ENCODE measurements around the gene FAM120A. TPM values are rescaled to one million over a fixed set of nuclear protein-coding genes. Genes with fewer than 3 reads are reported as not detected.

Gene FAM120A
- total and polyA plus RNA-seq, 2 of the 13 experiments (the other 11 are each of a cell fraction or from before 2014, with no cell fraction given) = 41.3 to 44.4 TPM

GRCh38 chr9:93572636-93573515 is 121.4 kb downstream of the FAM120A start:
- BruUV-seq (replicated peaks) = no TSS peak
- Histone ChIP-seq H3K4me1 (ENCODE audit: insufficient read depth, low read length) (peaks cover 12% of the 10 kb centered on the region), H3K4me3 (replicated peaks in 1 of 3; ENCODE audit: insufficient read depth in 1 of 3, low read depth in 2 of 3, low read length in 3 of 3) (no peak overlapping the region), H3K27me3 (ENCODE audit: control insufficient read depth in 1 of 2, insufficient read depth in 2 of 2, low read length in 2 of 2) (no peaks in the 10 kb centered on the region; a peak in 1 of 5 replicates), H4K20me1 (ENCODE audit: insufficient read depth, low read length) (no peaks in the 10 kb centered on the region), H3K27ac (ENCODE audit: extremely low read length, insufficient read depth, low read length) (no peak overlapping the region), H3K9ac (ENCODE audit: insufficient read depth, low read depth, low read length) (no peak overlapping the region), H3K4me2 (ENCODE audit: low read depth, low read length) (no peak overlapping the region), H3K9me3 (ENCODE audit: low read length) (peaks cover 11% of the 10 kb centered on the region; the same call in 1 of the 2 replicates), H2AFZ (ENCODE audit: low read length) (no peak overlapping the region), H3K36me3 (replicated peaks in 1 of 2; ENCODE audit: control insufficient read depth in 1 of 2, insufficient read depth in 2 of 2, low read length in 2 of 2) (no peaks in the 10 kb centered on the region), H3K79me2 (ENCODE audit: insufficient read depth, low read length) (peaks cover 8% of the 10 kb centered on the region)
- no peak for DNase-seq (ENCODE audit: low spot score)
- ChIA-PET POLR2A (no interaction called here), CTCF (ENCODE audit: low intra/inter-chr PET ratio, low total read pairs) (no interaction called here)
- 81% methylated on average over 7 of the region's 8 CpGs for WGBS (ENCODE audit: low lambda C conversion rate)
- intact Hi-C loops (cut with micrococcal nuclease; ENCODE audit: unreplicated experiment) (no loop called here), in situ Hi-C loops (cut with HindIII; ENCODE audit: extremely low pct_ligation_motif_present, low pct_unique_long_range_greater_than_20kb) (no loop called here)
- ATAC-seq = no peak
- peak; percentile 53 for TF ChIP-seq CEBPB (IDR thresholded peaks at IDR 0.05; ENCODE audit: borderline replicate concordance, low read depth, low read length)
- TF ChIP-seq PRMT3 (CRISPR knock-in tag; IDR thresholded peaks at IDR 0.05; ENCODE audit: borderline replicate concordance, low read depth) = no peak
- TF ChIP-seq PHF8 (CRISPR knock-in tag; IDR thresholded peaks at IDR 0.05) = no peak
- TF ChIP-seq DNMT3B (CRISPR knock-in tag; conservative IDR thresholded peaks at IDR 0.05) = no peak
- no peak for FAIRE-seq

GRCh38 chr9:93573516-93573828 is 122.0 kb downstream of the FAM120A start:
- no peak overlapping the region for H3K27ac ChIP-seq (ENCODE audit: extremely low read length, insufficient read depth, low read length)
- H3K4me1 ChIP-seq (ENCODE audit: insufficient read depth, low read length) = peaks cover 18% of the 10 kb centered on the region
- no peak overlapping the region for H2AFZ ChIP-seq (ENCODE audit: low read length)
- CTCF ChIA-PET (ENCODE audit: low intra/inter-chr PET ratio, low total read pairs) = no interaction called here
- in situ Hi-C loops (cut with HindIII; ENCODE audit: extremely low pct_ligation_motif_present, low pct_unique_long_range_greater_than_20kb) (no loop called here), intact Hi-C loops (cut with micrococcal nuclease; ENCODE audit: unreplicated experiment) (no loop called here)
- WGBS (ENCODE audit: low lambda C conversion rate) = 95% methylated on average over 3 of the region's 3 CpGs
- peaks cover 14% of the 10 kb centered on the region for H3K79me2 ChIP-seq (ENCODE audit: insufficient read depth, low read length)
- DNase-seq (ENCODE audit: low spot score) (no peak), FAIRE-seq (no peak), ATAC-seq (no peak)
- no peaks in the 10 kb centered on the region for H3K36me3 ChIP-seq (replicated peaks in 1 of 2; ENCODE audit: control insufficient read depth in 1 of 2, insufficient read depth in 2 of 2, low read length in 2 of 2)
- peaks cover 11% of the 10 kb centered on the region; the same call in 1 of the 2 replicates for H3K9me3 ChIP-seq (ENCODE audit: low read length)
- H4K20me1 ChIP-seq (ENCODE audit: insufficient read depth, low read length) = no peaks in the 10 kb centered on the region
- TF ChIP-seq STAG1 (CRISPR knock-in tag; IDR thresholded peaks at IDR 0.05) (no peak), MIER2 (CRISPR knock-in tag; IDR thresholded peaks at IDR 0.05) (no peak), KDM6A (CRISPR knock-in tag; IDR thresholded peaks at IDR 0.05; ENCODE audit: low read depth) (no peak), NFKBIZ (CRISPR knock-in tag; IDR thresholded peaks at IDR 0.05) (no peak), ZNF362 (CRISPR knock-in tag; IDR thresholded peaks at IDR 0.05; ENCODE audit: borderline replicate concordance) (no peak), THAP8 (CRISPR knock-in tag; IDR thresholded peaks at IDR 0.05; ENCODE audit: borderline replicate concordance) (no peak), ZNF234 (CRISPR knock-in tag; conservative IDR thresholded peaks at IDR 0.05) (no peak), IRX3 (CRISPR knock-in tag; IDR thresholded peaks at IDR 0.05; ENCODE audit: borderline replicate concordance, low read depth) (no peak), MIER3 (CRISPR knock-in tag; IDR thresholded peaks at IDR 0.05; ENCODE audit: borderline replicate concordance) (no peak)
- no peaks in the 10 kb centered on the region; a peak in 1 of 5 replicates for H3K27me3 ChIP-seq (ENCODE audit: control insufficient read depth in 1 of 2, insufficient read depth in 2 of 2, low read length in 2 of 2)
- no peak overlapping the region for H3K4me3 ChIP-seq (replicated peaks in 1 of 3; ENCODE audit: insufficient read depth in 1 of 3, low read depth in 2 of 3, low read length in 3 of 3)
- BruUV-seq (replicated peaks) = no TSS peak
- POLR2A ChIA-PET = interaction anchor here (1.7 kb wide), 1 partner anchor 16 kb away, joined by 5 read pairs; no protein-coding TSS in a partner anchor
- H3K4me2 ChIP-seq (ENCODE audit: low read depth, low read length) = no peak overlapping the region
- no peak overlapping the region for H3K9ac ChIP-seq (ENCODE audit: insufficient read depth, low read depth, low read length)

Measured in HepG2 (cell line).